IMR-90 (cell line): ENCODE data around the gene ITPR2. TPM values are rescaled to one million over a fixed set of nuclear protein-coding genes. Genes with fewer than 3 reads are reported as not detected.

Source experiments
- ATAC-seq: fragments of 200-7000 bp; cut with Tn5 transposase; 2 replicates; pipeline ENCODE4 v1.9.1; 2020; ENCODE audit warnings: low read depth, mild to moderate bottlenecking, moderate library complexity
- BruUV-seq: library from RNA; stranded (reverse); fragments of 400-500 nt; replicated peaks from 2 replicates; lab custom pipeline; 2021; lab: Mats Ljungman, UMichigan
- CTCF ChIA-PET: fragments of 300-600 bp; formaldehyde crosslinking; extraction: SDS; loops from one replicate; lab custom pipeline; 2021; ENCODE audit warnings: antibody characterized with exemption; lab: Yijun Ruan, JAX
- POLR2A ChIA-PET: fragments of 300-600 bp; sonication (Branson Sonifier 250); formaldehyde crosslinking; loops from one replicate; lab custom pipeline; 2022; ENCODE audit warnings: antibody characterized with exemption; ENCODE audit not compliant: unreplicated experiment; lab: Charles Lee
- DNase-seq: peaks from one replicate; pipeline ENCODE4 v3.0.0; 2013
- H2AFZ ChIP-seq: replicated peaks from 2 replicates; pipeline ENCODE3; 2013; ENCODE audit warnings: low read length, mild to moderate bottlenecking; ENCODE audit not compliant: poor library complexity
- H2AK5ac ChIP-seq: 2 replicates; pipeline ENCODE4 v1.6.1; 2013; ENCODE audit warnings: low read depth, low read length, inconsistent platforms
- H2AK9ac ChIP-seq: replicated peaks from 2 replicates; pipeline ENCODE3; 2013; ENCODE audit warnings: mild to moderate bottlenecking, low read depth, low read length, moderate library complexity; ENCODE audit not compliant: poor library complexity
- H2BK120ac ChIP-seq: 2 replicates; pipeline ENCODE4 v1.6.1; 2013; ENCODE audit warnings: low read depth, low read length, inconsistent platforms
- H2BK15ac ChIP-seq: 3 replicates; pipeline ENCODE4 v1.6.1; 2013; ENCODE audit warnings: low read depth, low read length, inconsistent platforms
- H2BK20ac ChIP-seq: 2 replicates; pipeline ENCODE4 v1.6.1; 2013; ENCODE audit warnings: low read depth, mild to moderate bottlenecking, inconsistent platforms, low read length, moderate library complexity
- H2BK5ac ChIP-seq: 2 replicates; pipeline ENCODE4 v1.6.1; 2013; ENCODE audit warnings: mild to moderate bottlenecking, low read depth, low read length, inconsistent platforms; ENCODE audit not compliant: poor library complexity, severe bottlenecking
- H3K14ac ChIP-seq: replicated peaks from 2 replicates; pipeline ENCODE4 v1.6.1; 2013; ENCODE audit warnings: low read depth, low read length, inconsistent platforms
- H3K18ac ChIP-seq: 2 replicates; pipeline ENCODE4 v1.6.1; 2013; ENCODE audit warnings: low read depth, low read length, control low read depth
- H3K23ac ChIP-seq: 2 replicates; pipeline ENCODE4 v1.6.1; 2013; ENCODE audit warnings: low read depth, low read length, inconsistent platforms
- H3K27ac ChIP-seq: 2 replicates; pipeline ENCODE4 v1.5.1; 2013; ENCODE audit warnings: mild to moderate bottlenecking, control low read depth, low read length; ENCODE audit not compliant: insufficient read depth
- H3K27me3 ChIP-seq: 2 replicates; pipeline ENCODE4 v1.6.1; 2013; ENCODE audit warnings: low read length; ENCODE audit not compliant: control insufficient read depth, insufficient read depth
- H3K36me3 ChIP-seq: 2 replicates; pipeline ENCODE4 v1.6.1; 2013; ENCODE audit warnings: low read length, mixed read lengths; ENCODE audit not compliant: control insufficient read depth, insufficient read depth
- H3K4ac ChIP-seq: 2 replicates; pipeline ENCODE4 v1.6.1; 2013; ENCODE audit warnings: low read depth, low read length, inconsistent platforms
- H3K4me1 ChIP-seq: 2 replicates; pipeline ENCODE4 v1.6.1; 2013; ENCODE audit warnings: low read length, mixed read lengths; ENCODE audit not compliant: control insufficient read depth, insufficient read depth
- H3K4me2 ChIP-seq: 2 replicates; pipeline ENCODE4 v1.6.1; 2013; ENCODE audit warnings: low read depth, mild to moderate bottlenecking, control low read depth, low read length, moderate library complexity
- H3K4me3 ChIP-seq: 2 replicates; pipeline ENCODE4 v1.5.1; 2013; ENCODE audit warnings: low read depth, mild to moderate bottlenecking, control low read depth, low read length, moderate library complexity; ENCODE audit not compliant: insufficient read depth
- H3K56ac ChIP-seq: 2 replicates; pipeline ENCODE4 v1.6.1; 2013; ENCODE audit warnings: low read length, inconsistent platforms; ENCODE audit not compliant: insufficient read depth; ENCODE audit errors: extremely low read depth
- H3K79me1 ChIP-seq, 2 experiments: 2 replicates each; pipeline ENCODE4 v1.6.1; 2013; ENCODE audit warnings: low read length in 2 of 2, inconsistent platforms in 1 of 2, low read depth in 1 of 2
- H3K9ac ChIP-seq: 2 replicates; pipeline ENCODE4 v1.6.1; 2013; ENCODE audit warnings: low read depth, low read length, control low read depth
- H3K9me1 ChIP-seq: 2 replicates; pipeline ENCODE4 v1.6.1; 2013; ENCODE audit warnings: low read length, inconsistent platforms; ENCODE audit not compliant: insufficient read depth
- H3K9me3 ChIP-seq: 2 replicates; pipeline ENCODE4 v1.6.1; 2013; ENCODE audit warnings: low read length; ENCODE audit not compliant: control insufficient read depth, insufficient read depth
- H4K20me1 ChIP-seq: 2 replicates; pipeline ENCODE4 v1.6.1; 2013; ENCODE audit warnings: low read length, inconsistent platforms; ENCODE audit not compliant: insufficient read depth
- H4K5ac ChIP-seq: 2 replicates; pipeline ENCODE4 v1.6.1; 2013; ENCODE audit warnings: mild to moderate bottlenecking, low read depth, low read length, control low read depth
- H4K8ac ChIP-seq, 2 experiments: 2 replicates each; pipeline ENCODE4 v1.6.1; 2013; ENCODE audit warnings: low read depth in 2 of 2, low read length in 2 of 2, control low read depth in 1 of 2, inconsistent platforms in 1 of 2
- H4K91ac ChIP-seq: 2 replicates; pipeline ENCODE4 v1.6.1; 2013; ENCODE audit warnings: low read depth, low read length, inconsistent platforms; ENCODE audit not compliant: insufficient read depth
- BHLHE40 ChIP-seq: fragments of 150-350 bp; IDR thresholded peaks from 2 replicates; pipeline ENCODE4 v1.6.1; 2016; ENCODE audit warnings: mild to moderate bottlenecking, low read depth, low read length
- CEBPB ChIP-seq: IDR thresholded peaks from 2 replicates; pipeline ENCODE4 v1.6.1; 2012; ENCODE audit warnings: low read depth, low read length, improper control_type of control experiment
- CTCF ChIP-seq: conservative IDR thresholded peaks from 2 replicates; pipeline ENCODE4 v1.5.1; 2012; ENCODE audit warnings: mild to moderate bottlenecking, low read depth, low read length, improper control_type of control experiment
- ELK1 ChIP-seq: fragments of 150-350 bp; IDR thresholded peaks from 2 replicates; pipeline ENCODE4 v1.6.1; 2016; ENCODE audit warnings: low read depth, mild to moderate bottlenecking, low read length, moderate library complexity, borderline replicate concordance
- MAZ ChIP-seq: IDR thresholded peaks from 2 replicates; pipeline ENCODE4 v1.6.1; 2012; ENCODE audit warnings: low read depth, mild to moderate bottlenecking, low read length, improper control_type of control experiment, moderate library complexity, borderline replicate concordance
- MXI1 ChIP-seq: IDR thresholded peaks from 2 replicates; pipeline ENCODE4 v1.6.1; 2012; ENCODE audit warnings: low read depth, mild to moderate bottlenecking, low read length, moderate library complexity, borderline replicate concordance
- NFE2L2 ChIP-seq: fragments of 150-350 bp; IDR thresholded peaks from 2 replicates; pipeline ENCODE4 v1.6.1; 2016; ENCODE audit warnings: low read depth, mild to moderate bottlenecking, low read length
- POLR2A ChIP-seq: IDR thresholded peaks from 2 replicates; pipeline ENCODE4 v1.6.1; 2012; ENCODE audit warnings: mild to moderate bottlenecking, low read depth, low read length
- RAD21 ChIP-seq: IDR thresholded peaks from 2 replicates; pipeline ENCODE4 v1.6.1; 2012; ENCODE audit warnings: low read length, improper control_type of control experiment
- RCOR1 ChIP-seq: IDR thresholded peaks from 2 replicates; pipeline ENCODE4 v1.6.1; 2012; ENCODE audit warnings: mild to moderate bottlenecking, low read length, improper control_type of control experiment; ENCODE audit not compliant: insufficient replicate concordance
- RFX5 ChIP-seq: IDR thresholded peaks from 2 replicates; pipeline ENCODE4 v1.8.0; 2012; ENCODE audit warnings: low read depth, mild to moderate bottlenecking, low read length, moderate library complexity
- SMC3 ChIP-seq: fragments of 150-350 bp; IDR thresholded peaks from 2 replicates; pipeline ENCODE4 v1.6.1; 2016; ENCODE audit warnings: low read depth, mild to moderate bottlenecking, antibody characterized with exemption, low read length, moderate library complexity
- USF2 ChIP-seq: fragments of 150-350 bp; IDR thresholded peaks from 2 replicates; pipeline ENCODE4 v1.6.1; 2017; ENCODE audit warnings: mild to moderate bottlenecking, antibody characterized with exemption, low read length, low read depth
- WGBS, 2 experiments: methylation state at CpG; one replicate each; pipeline versions ENCODE4 v1.1.5 to v1.1.7; 2013; ENCODE audit warnings: missing lambda C conversion rate in 2 of 2; ENCODE audit not compliant: insufficient read length in 1 of 2; ENCODE audit errors: extremely low coverage in 2 of 2; 5-methylcytosine and 5-hydroxymethylcytosine counted together
- dilution Hi-C: fragments of 300-500 bp; cut with HindIII; formaldehyde crosslinking; loops from one replicate; pipeline ENCODE4 v1.14.3; 2018; ENCODE audit warnings: low sequenced_read_pairs; ENCODE audit not compliant: unreplicated experiment
- in situ Hi-C: fragments of 300-500 bp; cut with MboI; formaldehyde crosslinking; loops from 3 replicates; pipeline ENCODE4 v1.14.3; 2019; ENCODE audit warnings: low sequenced_read_pairs, inconsistent platforms, mixed read lengths
- intact Hi-C: fragments of 100-400 bp; cut with micrococcal nuclease; formaldehyde crosslinking; loops from 2 replicates; pipeline ENCODE4 v1.10.0; 2022
- polyA plus RNA-seq, 3 experiments: library from polyadenylated mRNA; depleted of rRNA; stranded (reverse); fragments of >200 nt; gene quantifications; 2 replicates each; pipeline ENCODE4 v1.2.3, GENCODE V29; 2012; ENCODE audit warnings: low replicate concordance in 1 of 3
- total RNA-seq: library from RNA; depleted of rRNA; stranded (reverse); fragments of >200 nt; gene quantifications from 2 replicates; pipeline ENCODE4 v1.2.3, GENCODE V29; 2012

Gene ITPR2
- total and polyA plus RNA-seq, 2 of the 4 experiments (the other 2 are of a cell fraction), result 1.2 to 9.0 TPM

DNA sequence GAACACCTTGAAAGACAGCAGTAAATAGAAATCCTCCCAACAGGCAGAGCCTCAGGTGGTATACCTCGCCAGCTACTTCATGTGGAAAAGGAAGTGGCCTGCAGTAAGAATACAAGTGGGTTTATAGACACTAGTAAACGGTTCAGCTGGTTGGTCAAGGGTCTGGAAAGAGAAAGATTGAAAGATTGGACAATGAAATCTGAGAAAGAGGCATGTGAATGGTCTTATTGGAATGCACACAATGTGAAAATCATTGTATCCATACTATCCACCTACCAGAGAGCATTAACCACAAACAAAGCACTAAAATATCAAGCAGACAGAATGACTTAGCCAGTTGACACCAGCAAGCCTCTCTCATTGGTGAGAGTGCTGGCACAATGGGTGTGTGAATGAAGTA lies 539.4 kb downstream of the ITPR2 start:
- in situ Hi-C loops, result no loop called here

More for the DNA sequence above, 539.4 kb downstream of the ITPR2 start:
- no peak overlapping the region for H4K5ac ChIP-seq
- H4K8ac ChIP-seq, result no peak overlapping the region
- H3K18ac ChIP-seq, result no peak overlapping the region
- H2AFZ ChIP-seq, result no peak overlapping the region
- H3K4ac ChIP-seq, result no peak overlapping the region
- TF ChIP-seq RAD21, result no peak
- TF ChIP-seq RFX5, result no peak
- TF ChIP-seq NFE2L2, result no peak
- TF ChIP-seq MXI1, result no peak
- no peak for TF ChIP-seq USF2
- no peak for TF ChIP-seq ELK1
- no peak for TF ChIP-seq CEBPB
- TF ChIP-seq SMC3, result no peak
- no peak for TF ChIP-seq CTCF
- no peak for TF ChIP-seq BHLHE40
- TF ChIP-seq POLR2A, result no peak
- no peak for TF ChIP-seq MAZ
- TF ChIP-seq RCOR1, result no peak
- CTCF ChIA-PET, result no interaction called here
- no peak overlapping the region for H2AK9ac ChIP-seq
- H3K27ac ChIP-seq, result no peak overlapping the region
- H3K4me3 ChIP-seq, result no peak overlapping the region
- intact Hi-C loops (no loop called here), dilution Hi-C loops (no loop called here)
- H3K27me3 ChIP-seq, result no peaks in the 10 kb centered on the region
- no peak overlapping the region for H2BK20ac ChIP-seq
- no peaks in the 10 kb centered on the region for H3K9me3 ChIP-seq
- H3K79me1 ChIP-seq, result no peaks in the 10 kb centered on the region
- H3K4me2 ChIP-seq, result no peak overlapping the region
- POLR2A ChIA-PET, result no interaction called here
- no peak overlapping the region for H4K91ac ChIP-seq
- no peak overlapping the region for H2BK5ac ChIP-seq
- no peak overlapping the region for H2AK5ac ChIP-seq
- no peaks in the 10 kb centered on the region for H4K20me1 ChIP-seq
- H3K56ac ChIP-seq, result no peak overlapping the region
- no peaks in the 10 kb centered on the region; the same call in 1 of the 2 replicates for H3K4me1 ChIP-seq
- no peak overlapping the region for H3K9ac ChIP-seq
- H3K9me1 ChIP-seq, result 0 out of 2 replicates have a peak, but pooled peaks cover 3% of the 10 kb centered on the region
- ATAC-seq (no peak), DNase-seq (no peak)
- BruUV-seq, result no TSS peak
- 100% methylated on average over 1 of the region's 2 CpGs; no CpG with 5 or more reads in 1 of the 2 experiments for WGBS, 2 experiments
- H3K14ac ChIP-seq, result peak overlapping the region; percentile 7; the same call in 1 of the 2 replicates
- H3K36me3 ChIP-seq, result no peaks in the 10 kb centered on the region
- H2BK15ac ChIP-seq, result no peak overlapping the region; the same call in 2 of the 3 replicates
- no peak overlapping the region for H2BK120ac ChIP-seq
- H3K23ac ChIP-seq, result no peak overlapping the region
